Measurements from ENCODE around the gene EYA2. TPM values are rescaled to one million over a fixed set of nuclear protein-coding genes. Genes with fewer than 3 reads are reported as not detected.

The EYA2 gene
- total RNA-seq, 1 donor from 2014 or later: 0.62 TPM

- no peak for TF ChIP-seq CTCF (IDR thresholded peaks at IDR 0.05)
- ATAC-seq (ENCODE audit: low read depth): no peak
- peaks cover 13% of the 10 kb centered on the region for H3K9me3 Mint-ChIP-seq
- intact Hi-C loops (cut with micrococcal nuclease): no loop called here
- H3K4me3 Mint-ChIP-seq: no peak overlapping the region
- H3K36me3 Mint-ChIP-seq (ENCODE audit: low read depth): no peaks in the 10 kb centered on the region
- no peak for DNase-seq
- H3K27me3 Mint-ChIP-seq: peaks cover 17% of the 10 kb centered on the region
- POLR2A ChIA-PET: no interaction called here
- CTCF ChIA-PET: no interaction called here
- no peak overlapping the region for H3K27ac Mint-ChIP-seq
- no peaks in the 10 kb centered on the region for H3K4me1 Mint-ChIP-seq
Measured at GRCh38 chr20:47080365-47080764, 185.7 kb downstream of the EYA2 start.

GRCh38 chr20:47086316-47086715 lies 191.7 kb downstream of the EYA2 start:
- intact Hi-C loops (cut with micrococcal nuclease): no loop called here
- no peak overlapping the region for H3K4me3 Mint-ChIP-seq
- no peaks in the 10 kb centered on the region for H3K4me1 Mint-ChIP-seq
- ATAC-seq (ENCODE audit: low read depth): no peak
- no peaks in the 10 kb centered on the region for H3K9me3 Mint-ChIP-seq
- H3K27ac Mint-ChIP-seq: no peak overlapping the region
- no peak for DNase-seq
- POLR2A ChIA-PET: no interaction called here
- no peaks in the 10 kb centered on the region for H3K36me3 Mint-ChIP-seq (ENCODE audit: low read depth)
- no peak for TF ChIP-seq CTCF (IDR thresholded peaks at IDR 0.05)
- CTCF ChIA-PET: no interaction called here
- H3K27me3 Mint-ChIP-seq: peaks cover 20% of the 10 kb centered on the region

- Mint-ChIP-seq H3K27ac (no peak overlapping the region), H3K27me3 (peaks cover 15% of the 10 kb centered on the region), H3K4me1 (no peaks in the 10 kb centered on the region), H3K4me3 (no peak overlapping the region), H3K9me3 (no peaks in the 10 kb centered on the region), H3K36me3 (ENCODE audit: low read depth) (no peaks in the 10 kb centered on the region)
- ATAC-seq (ENCODE audit: low read depth) (no peak), DNase-seq (no peak)
- POLR2A ChIA-PET: no interaction called here
- TF ChIP-seq CTCF (IDR thresholded peaks at IDR 0.05): no peak
- intact Hi-C loops (cut with micrococcal nuclease): no loop called here
- CTCF ChIA-PET: no interaction called here
Measured at GRCh38 chr20:47088335-47088734, 193.7 kb downstream of the EYA2 start.

GRCh38 chr20:47089151-47089550 lies 194.5 kb downstream of the EYA2 start:
- DNase-seq (no peak), ATAC-seq (ENCODE audit: low read depth) (no peak)
- intact Hi-C loops (cut with micrococcal nuclease): no loop called here
- ChIA-PET POLR2A (no interaction called here), CTCF (no interaction called here)
- no peak for TF ChIP-seq CTCF (IDR thresholded peaks at IDR 0.05)
- H3K4me3 Mint-ChIP-seq: no peak overlapping the region
- H3K27me3 Mint-ChIP-seq: peaks cover 15% of the 10 kb centered on the region
- H3K36me3 Mint-ChIP-seq (ENCODE audit: low read depth): no peaks in the 10 kb centered on the region
- H3K9me3 Mint-ChIP-seq: no peaks in the 10 kb centered on the region
- H3K27ac Mint-ChIP-seq: no peak overlapping the region
- H3K4me1 Mint-ChIP-seq: no peaks in the 10 kb centered on the region

GRCh38 chr20:47090835-47091234 lies 196.2 kb downstream of the EYA2 start:
- ChIA-PET CTCF (no interaction called here), POLR2A (no interaction called here)
- TF ChIP-seq CTCF (IDR thresholded peaks at IDR 0.05): no peak
- H3K9me3 Mint-ChIP-seq: peaks cover 6% of the 10 kb centered on the region
- ATAC-seq (ENCODE audit: low read depth) (no peak), DNase-seq (no peak)
- no peak overlapping the region for H3K27ac Mint-ChIP-seq
- H3K4me1 Mint-ChIP-seq: no peaks in the 10 kb centered on the region
- H3K36me3 Mint-ChIP-seq (ENCODE audit: low read depth): no peaks in the 10 kb centered on the region
- H3K4me3 Mint-ChIP-seq: no peak overlapping the region
- H3K27me3 Mint-ChIP-seq: peaks cover 15% of the 10 kb centered on the region
- intact Hi-C loops (cut with micrococcal nuclease): no loop called here
